GM18507 (cell line): ENCODE measurements around the gene ACOT7.
A peak's percentile ranks its signal among the peaks of the same experiment; 100 is the strongest.

ENCODE experiments used
- DNase-seq: peaks from one replicate; pipeline ENCODE4 v3.0.0; 2011; ENCODE audit warnings: low read depth; ENCODE audit not compliant: insufficient read length; ENCODE audit errors: extremely low spot score
- FAIRE-seq: peaks from 2 replicates; lab custom pipeline; 2011; peaks lifted over from hg19 to GRCh38; lab: Jason Lieb, UNC

ACOT7 gene

GRCh38 chr1:6245869-6246496 is 147.6 kb downstream of the ACOT7 start:
- DNase-seq = no peak
- peak; percentile 50 for FAIRE-seq

DNA sequence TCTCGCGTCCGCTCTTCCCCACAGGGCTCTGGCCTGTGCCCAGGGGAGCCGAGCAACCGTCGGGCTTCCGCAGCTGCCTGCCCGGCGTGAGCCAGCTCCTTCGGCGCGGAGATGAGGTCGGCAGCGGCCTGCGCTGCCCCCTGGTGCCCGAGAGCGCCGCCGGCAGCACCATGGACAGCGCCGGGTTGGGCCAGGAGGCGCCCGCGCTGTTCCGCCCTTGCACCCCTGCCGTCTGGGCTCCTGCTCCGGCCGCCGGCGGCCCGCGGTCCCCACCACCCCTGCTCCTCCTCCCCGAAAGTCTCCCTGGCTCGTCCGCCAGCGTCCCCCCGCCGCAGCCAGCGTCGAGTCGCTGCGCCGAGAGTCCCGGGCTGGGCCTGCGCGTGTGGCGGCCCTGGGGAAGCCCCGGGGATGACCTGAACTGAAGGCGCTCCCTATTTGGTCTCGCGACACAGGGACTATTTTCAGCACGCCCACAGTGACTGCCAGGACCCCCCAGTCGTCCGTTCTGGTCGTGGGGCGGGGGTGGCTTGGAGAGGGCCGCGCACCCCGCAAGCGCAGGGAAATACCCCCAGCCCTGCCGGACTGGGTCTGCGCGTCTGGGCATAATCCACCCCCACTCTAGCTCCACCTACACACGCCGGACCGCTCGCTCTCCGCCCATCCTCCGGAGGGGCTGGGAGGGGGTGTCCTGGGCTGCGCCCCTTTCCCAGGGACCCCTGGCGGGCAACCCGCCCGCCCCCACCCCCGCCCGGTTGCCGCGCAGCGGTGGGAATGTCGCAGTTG is 148.3 kb downstream of the ACOT7 start:
- FAIRE-seq (peak; percentile 79), DNase-seq (peak; percentile 83)

- DNase-seq (no peak), FAIRE-seq (no peak)
These were observed 149.0 kb downstream of the ACOT7 start for GRCh38 chr1:6244401-6245049.

- FAIRE-seq = no peak
- DNase-seq = no peak
These were observed 149.6 kb downstream of the ACOT7 start, which contains the start of gene HES3 for GRCh38 chr1:6243993-6244392. Gene HES3 (plus strand): TSS chr1:6244179. CDS start chr1:6244366, 187 bp downstream.

GRCh38 chr1:6243053-6243834 is 150.3 kb downstream of the ACOT7 start:
- FAIRE-seq (no peak), DNase-seq (no peak)

- no peak for FAIRE-seq
- DNase-seq = no peak
These were observed 151.5 kb downstream of the ACOT7 start for GRCh38 chr1:6241887-6242740.

GRCh38 chr1:6241107-6241886 is 152.3 kb downstream of the ACOT7 start:
- no peak for FAIRE-seq
- no peak for DNase-seq

DNA sequence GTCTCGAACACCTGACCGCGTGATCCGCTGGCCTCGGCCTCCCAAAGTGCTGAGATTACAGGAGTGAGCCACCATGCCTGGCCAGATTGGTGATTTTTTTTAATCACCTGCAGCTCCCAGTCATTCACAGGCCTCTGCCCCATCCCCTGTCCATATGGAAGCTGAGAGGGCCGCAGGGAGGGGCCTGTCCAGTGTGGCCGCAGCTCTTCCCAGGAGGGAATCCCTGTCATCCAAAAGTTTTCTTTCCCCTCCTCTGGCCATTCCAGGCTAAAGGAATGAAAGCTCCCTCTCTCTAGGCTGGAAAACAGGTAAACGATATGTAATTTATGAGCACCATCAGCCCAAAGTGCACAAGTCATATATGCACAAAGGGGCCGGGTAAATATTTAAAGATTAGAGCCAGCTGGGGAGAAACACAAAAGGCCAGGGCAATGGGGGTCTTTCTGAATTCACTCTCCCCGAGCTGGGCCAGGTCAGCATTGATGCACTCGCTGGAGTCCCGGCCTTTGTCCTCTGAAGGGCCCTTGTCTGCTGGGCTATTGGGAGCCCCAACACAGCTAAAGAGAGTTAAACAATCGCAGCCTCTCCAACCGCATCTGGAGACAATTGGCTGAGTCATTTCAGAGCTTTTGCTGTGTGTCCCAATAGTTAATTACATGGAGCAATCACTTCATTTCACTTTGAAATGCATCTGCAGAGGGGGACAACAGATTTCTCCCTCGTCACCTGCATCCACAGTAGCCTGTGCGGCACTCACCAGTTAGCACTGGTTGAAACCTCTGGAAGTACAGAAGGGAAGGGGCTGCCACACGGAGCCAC is 153.4 kb downstream of the ACOT7 start:
- FAIRE-seq = no peak
- no peak for DNase-seq

GRCh38 chr1:6239213-6239752 is 154.3 kb downstream of the ACOT7 start:
- FAIRE-seq = no peak
- DNase-seq = no peak

GRCh38 chr1:6237093-6237492 is 156.5 kb downstream of the ACOT7 start:
- FAIRE-seq (no peak), DNase-seq (no peak)

DNA sequence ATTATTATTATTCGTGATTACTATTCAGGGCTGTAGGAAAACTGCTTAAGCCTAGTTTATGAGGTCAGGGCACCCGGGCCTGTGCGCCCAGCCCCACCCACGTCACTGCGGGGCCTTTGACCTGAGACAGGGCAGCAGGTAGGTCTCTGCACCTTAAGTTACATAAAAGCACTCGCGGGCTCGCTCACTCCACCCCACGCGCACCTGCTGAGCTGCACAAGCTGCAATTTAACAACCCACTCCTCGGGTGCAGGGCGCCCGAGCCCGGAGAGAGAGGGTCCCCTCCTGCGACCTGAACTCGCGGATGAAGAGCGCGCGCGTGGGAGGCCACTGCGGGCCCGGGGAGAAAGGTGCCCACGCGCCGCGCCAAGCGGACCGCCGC is 158.3 kb downstream of the ACOT7 start:
- no peak for FAIRE-seq
- no peak for DNase-seq

- FAIRE-seq = no peak
- DNase-seq = no peak
These were observed 158.9 kb downstream of the ACOT7 start for GRCh38 chr1:6234502-6235295.

DNA sequence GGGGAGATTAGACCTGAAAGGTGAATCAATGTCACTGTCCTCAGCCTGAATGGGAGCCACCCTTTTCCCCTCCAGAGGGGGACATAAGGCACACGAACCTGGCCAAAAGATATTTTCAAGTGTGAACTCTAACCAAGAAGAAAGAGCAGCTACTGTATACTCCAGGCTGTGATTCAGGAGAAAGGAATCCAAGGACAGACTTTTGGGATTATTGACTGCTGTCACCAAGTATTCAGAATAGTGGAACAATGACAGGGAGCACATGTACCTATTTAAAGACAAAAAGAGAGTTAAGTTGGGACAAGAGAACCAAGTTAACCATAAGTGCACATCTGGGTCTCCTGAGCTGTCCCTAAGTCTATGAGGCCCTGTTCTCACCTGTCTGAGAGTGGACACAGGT is 160.2 kb downstream of the ACOT7 start:
- DNase-seq (no peak), FAIRE-seq (no peak)

GRCh38 chr1:6225651-6226050 is 167.9 kb downstream of the ACOT7 start:
- no peak for DNase-seq
- no peak for FAIRE-seq

DNA sequence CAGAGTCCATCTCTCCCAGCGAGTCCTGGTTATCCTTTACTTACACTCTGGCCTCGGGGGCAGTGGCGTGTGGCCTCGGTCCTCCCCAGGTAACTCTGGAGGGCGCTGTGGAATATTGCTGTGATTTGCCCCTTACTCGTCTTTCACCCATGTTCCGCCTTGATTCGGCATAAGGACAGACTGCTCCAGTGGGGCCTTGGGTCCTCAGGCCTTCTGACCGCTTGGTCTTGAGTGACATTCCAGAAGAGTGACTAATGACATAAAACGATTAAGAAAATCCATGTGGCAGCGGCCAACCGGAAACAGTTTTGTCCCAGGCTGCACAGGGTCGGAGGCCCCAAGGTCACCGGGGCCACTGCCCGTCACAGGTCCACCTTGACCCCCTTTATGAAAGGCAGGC is 168.8 kb downstream of the ACOT7 start:
- FAIRE-seq = no peak

GRCh38 chr1:6223617-6224016 is 169.9 kb downstream of the ACOT7 start:
- DNase-seq (no peak), FAIRE-seq (no peak)

More for the DNA sequence above, 168.8 kb downstream of the ACOT7 start:
- no peak for DNase-seq
